PC-9 (cell line): ENCODE data around the gene POU6F2.

Experiments
- EZH2 ChIP-seq: fragments of 200-600 bp; sonication (generic); IDR thresholded peaks from 2 replicates; pipeline ENCODE4 v1.8.0; 2017; ENCODE audit warnings: antibody characterized with exemption, low read depth
- TF ChIP-seq, protein P1 (sequence below): fragments of 200-600 bp; sonication (generic); conservative IDR thresholded peaks from 2 replicates; pipeline ENCODE4 v1.6.1; 2017; ENCODE audit warnings: mixed run types, antibody characterized with exemption, mild to moderate bottlenecking, moderate library complexity

DNA sequence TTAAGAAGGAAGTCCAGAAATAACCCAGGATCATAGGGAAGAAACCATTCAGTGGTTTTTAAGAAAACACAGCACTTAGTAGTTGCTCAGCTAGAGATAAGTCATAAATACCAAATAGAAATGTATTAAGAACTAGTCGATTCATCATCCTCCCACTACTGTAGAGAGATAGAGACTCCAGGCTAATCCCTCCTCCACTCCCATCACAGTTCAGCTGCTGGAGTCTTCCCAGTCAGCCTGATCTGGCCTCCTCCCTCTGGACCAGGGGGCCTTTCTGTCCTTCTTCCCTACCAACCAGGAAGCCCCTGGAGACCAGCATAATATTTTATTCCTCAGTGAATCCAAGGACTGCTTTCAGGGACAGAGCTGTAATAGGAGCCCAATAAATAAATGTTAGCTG is 294.4 kb downstream of the POU6F2 start:
- TF ChIP-seq EZH2: no peak
- TF ChIP-seq, protein P1, sequence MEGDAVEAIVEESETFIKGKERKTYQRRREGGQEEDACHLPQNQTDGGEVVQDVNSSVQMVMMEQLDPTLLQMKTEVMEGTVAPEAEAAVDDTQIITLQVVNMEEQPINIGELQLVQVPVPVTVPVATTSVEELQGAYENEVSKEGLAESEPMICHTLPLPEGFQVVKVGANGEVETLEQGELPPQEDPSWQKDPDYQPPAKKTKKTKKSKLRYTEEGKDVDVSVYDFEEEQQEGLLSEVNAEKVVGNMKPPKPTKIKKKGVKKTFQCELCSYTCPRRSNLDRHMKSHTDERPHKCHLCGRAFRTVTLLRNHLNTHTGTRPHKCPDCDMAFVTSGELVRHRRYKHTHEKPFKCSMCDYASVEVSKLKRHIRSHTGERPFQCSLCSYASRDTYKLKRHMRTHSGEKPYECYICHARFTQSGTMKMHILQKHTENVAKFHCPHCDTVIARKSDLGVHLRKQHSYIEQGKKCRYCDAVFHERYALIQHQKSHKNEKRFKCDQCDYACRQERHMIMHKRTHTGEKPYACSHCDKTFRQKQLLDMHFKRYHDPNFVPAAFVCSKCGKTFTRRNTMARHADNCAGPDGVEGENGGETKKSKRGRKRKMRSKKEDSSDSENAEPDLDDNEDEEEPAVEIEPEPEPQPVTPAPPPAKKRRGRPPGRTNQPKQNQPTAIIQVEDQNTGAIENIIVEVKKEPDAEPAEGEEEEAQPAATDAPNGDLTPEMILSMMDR: no peak
